Upper lobe of left lung (tissue), 6 donors: ENCODE measurements around the gene MAOA. TPM values are rescaled to one million over a fixed set of nuclear protein-coding genes. Genes with fewer than 3 reads are reported as not detected.

Experiments
- ATAC-seq, 2 donors: fragments of 200-7000 bp; cut with Tn5 transposase; one replicate each; pipeline ENCODE4 v1.9.1; 2022; ENCODE audit warnings: mild to moderate bottlenecking in 2 of 2, moderate library complexity in 2 of 2; ENCODE audit not compliant: low FRiP score in 2 of 2
- DNase-seq, 2 donors: peaks; one replicate each; pipeline ENCODE4 v3.0.0-alpha.2; 2019 to 2020
- H3K27ac ChIP-seq, 4 donors: fragments of 200-600 bp; sonication (generic); one replicate each; pipeline ENCODE4 v1.5.1; 2016 to 2019
- H3K27me3 ChIP-seq, 4 donors: fragments of 200-600 bp; sonication (generic); one replicate each; pipeline ENCODE4 v1.5.1; 2017 to 2019
- H3K36me3 ChIP-seq, 4 donors: fragments of 200-600 bp; sonication (generic); one replicate each; pipeline ENCODE4 v1.5.1; 2016 to 2019
- H3K4me1 ChIP-seq, 4 donors: fragments of 200-600 bp; sonication (generic); one replicate each; pipeline ENCODE4 v1.5.1; 2018 to 2019
- H3K4me3 ChIP-seq, 4 donors: fragments of 200-600 bp; sonication (generic); one replicate each; pipeline ENCODE4 v1.5.1; 2017 to 2019; ENCODE audit warnings: mild to moderate bottlenecking in 2 of 4, moderate library complexity in 1 of 4
- H3K9me3 ChIP-seq, 4 donors: fragments of 200-600 bp; sonication (generic); one replicate each; pipeline ENCODE4 v1.5.1; 2018 to 2019
- CTCF ChIP-seq, 6 experiments: fragments of 450-650 bp in 4 of 6; fragments of 200-600 bp in 2 of 6; sonication (generic) in 2 of 6; IDR thresholded peaks; one replicate each; pipeline ENCODE4 v1.5.1; 2016 to 2019; ENCODE audit warnings: antibody characterized with exemption in 6 of 6
- EP300 ChIP-seq, 4 donors: sonication (generic); formaldehyde crosslinking; IDR thresholded peaks; one replicate each; pipeline ENCODE4 v1.5.1; 2017; ENCODE audit warnings: antibody characterized with exemption in 4 of 4, control low read depth in 2 of 4
- POLR2A ChIP-seq, 4 donors: fragments of 450-650 bp; IDR thresholded peaks; one replicate each; pipeline ENCODE4 v1.5.1; 2016 to 2017; ENCODE audit warnings: antibody characterized with exemption in 4 of 4, mild to moderate bottlenecking in 2 of 4
- POLR2AphosphoS5 ChIP-seq, 2 donors: sonication (generic); formaldehyde crosslinking; IDR thresholded peaks; one replicate each; pipeline ENCODE4 v1.5.1; 2017; ENCODE audit warnings: antibody characterized with exemption in 2 of 2
- WGBS, 2 donors: methylation state at CpG; one replicate each; pipeline ENCODE4 v1.1.5; 2017 to 2018; 5-methylcytosine and 5-hydroxymethylcytosine counted together
- total RNA-seq, 6 donors: library from RNA; depleted of rRNA in 4 of 6; stranded (reverse); fragments of >200 nt in 4 of 6; gene quantifications; one replicate each; pipeline versions ENCODE4 v1.1.0 to v1.2.1, GENCODE V29; 2016 to 2021
- donor health status: DM: no; HTN: no; CAD: no; lungs with moderate emphysema.
- donor health status: DM: no; HTN: yes; CAD: no; lungs with severe emphysema.

MAOA gene
- total RNA-seq, 6 donors from 2014 or later: 112 to 300 (median 204) TPM

GRCh38 chrX:43707812-43708548, 51.9 kb downstream of the MAOA start:
- TF ChIP-seq POLR2A (IDR thresholded peaks at IDR 0.05): no peak
- peak in 3 of 4 donors; percentile 51 to 96 (median 95) for TF ChIP-seq EP300 (IDR thresholded peaks at IDR 0.05)
- TF ChIP-seq POLR2AphosphoS5 (IDR thresholded peaks at IDR 0.05): peak; percentile 25 to 87
- H3K4me1 ChIP-seq: peaks cover 20 to 38% (median 32%) of the 10 kb centered on the region in 4 donors
- no peak overlapping the region for H3K4me3 ChIP-seq
- H3K27me3 ChIP-seq: no peaks in the 10 kb centered on the region
- 16 to 41% methylated on average over 3 of the region's 3 CpGs for WGBS, 2 donors
- ATAC-seq (peak; percentile 56 to 71), DNase-seq (peak in 1 of 2 donors; percentile 73)
- H3K27ac ChIP-seq: peak overlapping the region; percentile 71 to 84 (median 76)
- peaks cover 0 to 11% (median 0%) of the 10 kb centered on the region in 4 donors for H3K36me3 ChIP-seq
- H3K9me3 ChIP-seq: no peaks in the 10 kb centered on the region

- DNase-seq (no peak), ATAC-seq (no peak)
- Histone ChIP-seq H3K4me1 (peaks cover 0 to 1% (median 0%) of the 10 kb centered on the region in 4 donors), H3K27ac (no peak overlapping the region), H3K27me3 (no peaks in the 10 kb centered on the region), H3K9me3 (peaks cover 0 to 13% (median 0%) of the 10 kb centered on the region in 4 donors), H3K36me3 (peaks cover 0 to 32% (median 0%) of the 10 kb centered on the region in 4 donors), H3K4me3 (no peak overlapping the region)
- 51 to 85% methylated on average over 2 of the region's 2 CpGs for WGBS, 2 donors
- TF ChIP-seq EP300 (IDR thresholded peaks at IDR 0.05) (no peak), POLR2A (IDR thresholded peaks at IDR 0.05) (no peak), CTCF (IDR thresholded peaks at IDR 0.05) (no peak), POLR2AphosphoS5 (IDR thresholded peaks at IDR 0.05) (no peak)
Observed at GRCh38 chrX:43716144-43716543, 60.0 kb downstream of the MAOA start.

GRCh38 chrX:43716696-43717095, 60.6 kb downstream of the MAOA start:
- DNase-seq (no peak), ATAC-seq (no peak)
- no peaks in the 10 kb centered on the region for H3K4me1 ChIP-seq
- H3K4me3 ChIP-seq: no peak overlapping the region
- H3K27me3 ChIP-seq: no peaks in the 10 kb centered on the region
- peaks cover 0 to 17% (median 0%) of the 10 kb centered on the region in 4 donors for H3K9me3 ChIP-seq
- WGBS, 2 donors: 88 to 90% methylated on average over 1 of the region's 1 CpG
- TF ChIP-seq EP300 (IDR thresholded peaks at IDR 0.05) (no peak), POLR2AphosphoS5 (IDR thresholded peaks at IDR 0.05) (no peak), CTCF (IDR thresholded peaks at IDR 0.05) (no peak), POLR2A (IDR thresholded peaks at IDR 0.05) (no peak)
- peaks cover 0 to 32% (median 0%) of the 10 kb centered on the region in 4 donors for H3K36me3 ChIP-seq
- H3K27ac ChIP-seq: no peak overlapping the region

GRCh38 chrX:43717161-43717560, 61.1 kb downstream of the MAOA start:
- H3K9me3 ChIP-seq: peaks cover 0 to 20% (median 0%) of the 10 kb centered on the region in 4 donors
- no peak for ATAC-seq

More at GRCh38 chrX:43717161-43717560, 61.1 kb downstream of the MAOA start:
- no peak overlapping the region for H3K4me3 ChIP-seq
- no peaks in the 10 kb centered on the region for H3K4me1 ChIP-seq
- H3K36me3 ChIP-seq: peaks cover 0 to 29% (median 0%) of the 10 kb centered on the region in 4 donors
- DNase-seq: no peak
- H3K27ac ChIP-seq: no peak overlapping the region
- no peak for TF ChIP-seq EP300 (IDR thresholded peaks at IDR 0.05)
- TF ChIP-seq CTCF (IDR thresholded peaks at IDR 0.05): no peak
- TF ChIP-seq POLR2A (IDR thresholded peaks at IDR 0.05): no peak
- no peak for TF ChIP-seq POLR2AphosphoS5 (IDR thresholded peaks at IDR 0.05)
- H3K27me3 ChIP-seq: no peaks in the 10 kb centered on the region
- 94 to 100% methylated on average over 1 of the region's 1 CpG for WGBS, 2 donors
